Measurements from ENCODE around the gene DOK6. TPM values are rescaled to one million over a fixed set of nuclear protein-coding genes. Genes with fewer than 3 reads are reported as not detected.
"Not testable (repeated sequence)": the region's sequence is repeated elsewhere in the genome, so short reads cannot be mapped to it uniquely, and the experiment has no call there.

DOK6 gene
- polyA plus RNA-seq, 4 donors: 15.5 to 18.1 (median 17.0) TPM

GRCh38 chr18:69785466-69785865 is 384.8 kb downstream of the DOK6 start:
- no peak for DNase-seq (ENCODE audit: low read depth in 4 of 4, low spot score in 2 of 4)

- DNase-seq (ENCODE audit: low read depth in 4 of 4, low spot score in 2 of 4): no peak
These were observed 385.7 kb downstream of the DOK6 start for GRCh38 chr18:69786427-69786826.

GRCh38 chr18:69787825-69788547 is 387.3 kb downstream of the DOK6 start:
- DNase-seq (ENCODE audit: low read depth in 4 of 4, low spot score in 2 of 4): no peak

- DNase-seq (ENCODE audit: low read depth in 4 of 4, low spot score in 2 of 4): no peak
These were observed 389.1 kb downstream of the DOK6 start for GRCh38 chr18:69789794-69790193.

GRCh38 chr18:69790649-69791048 is 390.0 kb downstream of the DOK6 start:
- no peak for DNase-seq (ENCODE audit: low read depth in 4 of 4, low spot score in 2 of 4)

- no peak for DNase-seq (ENCODE audit: low read depth in 4 of 4, low spot score in 2 of 4)
These were observed 395.1 kb downstream of the DOK6 start for GRCh38 chr18:69795791-69796190.

GRCh38 chr18:69804776-69805501 is 404.3 kb downstream of the DOK6 start:
- DNase-seq (ENCODE audit: low read depth in 4 of 4, low spot score in 2 of 4): no peak

GRCh38 chr18:69808399-69808798 is 407.7 kb downstream of the DOK6 start:
- no peak for DNase-seq (ENCODE audit: low read depth in 4 of 4, low spot score in 2 of 4)

GRCh38 chr18:69813559-69813958 is 412.9 kb downstream of the DOK6 start:
- no peak for DNase-seq (ENCODE audit: low read depth in 4 of 4, low spot score in 2 of 4)

- no peak for DNase-seq (ENCODE audit: low read depth in 4 of 4, low spot score in 2 of 4)
These were observed 414.2 kb downstream of the DOK6 start for GRCh38 chr18:69814861-69815385.

GRCh38 chr18:69817335-69817940 is 416.8 kb downstream of the DOK6 start:
- peak in 3 of 4 donors; percentile 7 to 25 (median 16) for DNase-seq (ENCODE audit: low read depth in 4 of 4, low spot score in 2 of 4)

GRCh38 chr18:69819460-69819859 is 418.8 kb downstream of the DOK6 start:
- DNase-seq (ENCODE audit: low read depth in 4 of 4, low spot score in 2 of 4): no peak

GRCh38 chr18:69820538-69820937 is 419.9 kb downstream of the DOK6 start:
- DNase-seq (ENCODE audit: low read depth in 4 of 4, low spot score in 2 of 4): no peak

- DNase-seq (ENCODE audit: low read depth in 4 of 4, low spot score in 2 of 4): no peak
These were observed 429.5 kb downstream of the DOK6 start for GRCh38 chr18:69830189-69830588.

GRCh38 chr18:69834980-69835379 is 434.3 kb downstream of the DOK6 start:
- not testable (repeated sequence) for DNase-seq (ENCODE audit: low read depth in 4 of 4, low spot score in 2 of 4)

GRCh38 chr18:69838003-69838402 is 437.3 kb downstream of the DOK6 start:
- no peak for DNase-seq (ENCODE audit: low read depth in 4 of 4, low spot score in 2 of 4)

GRCh38 chr18:69838620-69839411 is 438.1 kb downstream of the DOK6 start:
- no peak for DNase-seq (ENCODE audit: low read depth in 4 of 4, low spot score in 2 of 4)

- DNase-seq (ENCODE audit: low read depth in 4 of 4, low spot score in 2 of 4): no peak
These were observed 438.8 kb downstream of the DOK6 start for GRCh38 chr18:69839497-69839896.

- DNase-seq (ENCODE audit: low read depth in 4 of 4, low spot score in 2 of 4): no peak
These were observed 439.3 kb downstream of the DOK6 start for GRCh38 chr18:69840001-69840400.

GRCh38 chr18:69840445-69840844 is 439.8 kb downstream of the DOK6 start:
- DNase-seq (ENCODE audit: low read depth in 4 of 4, low spot score in 2 of 4): no peak

GRCh38 chr18:69841117-69841516 is 440.4 kb downstream of the DOK6 start:
- DNase-seq (ENCODE audit: low read depth in 4 of 4, low spot score in 2 of 4): no peak
